C4-2B (cell line): ENCODE data around the gene ASXL2.

ENCODE experiments used
- ZFX ChIP-seq: fragments of 450-650 bp; IDR thresholded peaks from 2 replicates; pipeline ENCODE4 v1.6.1; 2017
- TF ChIP-seq, protein P1 (sequence below): fragments of 450-650 bp; conservative IDR thresholded peaks from 2 replicates; pipeline ENCODE4 v1.5.1; 2017; ENCODE audit warnings: mild to moderate bottlenecking

DNA sequence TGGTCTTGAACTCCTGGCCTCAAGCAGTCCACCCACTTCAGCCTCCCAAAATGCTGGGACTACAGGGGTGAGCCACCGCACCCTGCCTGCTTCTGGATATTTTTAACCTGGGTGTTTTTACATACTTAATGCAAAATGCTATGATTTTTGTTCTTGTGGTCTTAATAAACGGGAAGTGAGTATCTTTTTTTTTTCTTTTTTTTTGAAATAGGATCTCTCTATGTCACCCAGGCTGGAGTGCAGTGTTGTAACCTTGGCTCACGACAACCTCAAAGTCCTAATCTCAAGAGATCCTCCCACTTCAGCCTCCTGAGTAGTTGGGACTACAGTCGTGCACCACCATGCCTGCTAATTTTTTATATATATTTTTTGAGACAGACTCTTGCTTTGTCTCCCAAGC, 19.2 kb upstream of the ASXL2 start:
- TF ChIP-seq, protein P1, sequence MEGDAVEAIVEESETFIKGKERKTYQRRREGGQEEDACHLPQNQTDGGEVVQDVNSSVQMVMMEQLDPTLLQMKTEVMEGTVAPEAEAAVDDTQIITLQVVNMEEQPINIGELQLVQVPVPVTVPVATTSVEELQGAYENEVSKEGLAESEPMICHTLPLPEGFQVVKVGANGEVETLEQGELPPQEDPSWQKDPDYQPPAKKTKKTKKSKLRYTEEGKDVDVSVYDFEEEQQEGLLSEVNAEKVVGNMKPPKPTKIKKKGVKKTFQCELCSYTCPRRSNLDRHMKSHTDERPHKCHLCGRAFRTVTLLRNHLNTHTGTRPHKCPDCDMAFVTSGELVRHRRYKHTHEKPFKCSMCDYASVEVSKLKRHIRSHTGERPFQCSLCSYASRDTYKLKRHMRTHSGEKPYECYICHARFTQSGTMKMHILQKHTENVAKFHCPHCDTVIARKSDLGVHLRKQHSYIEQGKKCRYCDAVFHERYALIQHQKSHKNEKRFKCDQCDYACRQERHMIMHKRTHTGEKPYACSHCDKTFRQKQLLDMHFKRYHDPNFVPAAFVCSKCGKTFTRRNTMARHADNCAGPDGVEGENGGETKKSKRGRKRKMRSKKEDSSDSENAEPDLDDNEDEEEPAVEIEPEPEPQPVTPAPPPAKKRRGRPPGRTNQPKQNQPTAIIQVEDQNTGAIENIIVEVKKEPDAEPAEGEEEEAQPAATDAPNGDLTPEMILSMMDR = no peak
- TF ChIP-seq ZFX = no peak
